ENCODE results near the gene WDR1.

DNA sequence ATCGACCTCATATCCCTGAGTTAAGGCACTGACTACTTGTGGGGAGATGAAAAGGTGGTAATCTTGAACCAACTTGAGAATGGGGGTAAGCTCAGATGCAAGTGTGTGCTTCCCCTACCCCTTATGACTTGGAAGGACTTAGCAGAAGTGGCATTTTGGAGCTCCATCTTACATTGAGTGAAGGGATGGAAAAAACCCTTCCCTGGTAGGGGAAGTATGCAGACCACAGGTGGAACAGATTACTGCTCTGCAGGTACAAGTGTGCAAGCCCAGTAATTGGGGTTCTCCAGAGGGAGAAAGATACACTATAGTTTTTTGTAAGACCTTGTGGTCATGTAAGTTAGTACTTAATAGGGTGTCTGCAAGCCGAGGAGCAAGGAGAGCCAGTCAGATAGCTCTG is 12.2 kb upstream of the WDR1 start:
- TF ChIP-seq POLR2A (IDR thresholded peaks at IDR 0.05), result no peak
- TF ChIP-seq, protein P1, sequence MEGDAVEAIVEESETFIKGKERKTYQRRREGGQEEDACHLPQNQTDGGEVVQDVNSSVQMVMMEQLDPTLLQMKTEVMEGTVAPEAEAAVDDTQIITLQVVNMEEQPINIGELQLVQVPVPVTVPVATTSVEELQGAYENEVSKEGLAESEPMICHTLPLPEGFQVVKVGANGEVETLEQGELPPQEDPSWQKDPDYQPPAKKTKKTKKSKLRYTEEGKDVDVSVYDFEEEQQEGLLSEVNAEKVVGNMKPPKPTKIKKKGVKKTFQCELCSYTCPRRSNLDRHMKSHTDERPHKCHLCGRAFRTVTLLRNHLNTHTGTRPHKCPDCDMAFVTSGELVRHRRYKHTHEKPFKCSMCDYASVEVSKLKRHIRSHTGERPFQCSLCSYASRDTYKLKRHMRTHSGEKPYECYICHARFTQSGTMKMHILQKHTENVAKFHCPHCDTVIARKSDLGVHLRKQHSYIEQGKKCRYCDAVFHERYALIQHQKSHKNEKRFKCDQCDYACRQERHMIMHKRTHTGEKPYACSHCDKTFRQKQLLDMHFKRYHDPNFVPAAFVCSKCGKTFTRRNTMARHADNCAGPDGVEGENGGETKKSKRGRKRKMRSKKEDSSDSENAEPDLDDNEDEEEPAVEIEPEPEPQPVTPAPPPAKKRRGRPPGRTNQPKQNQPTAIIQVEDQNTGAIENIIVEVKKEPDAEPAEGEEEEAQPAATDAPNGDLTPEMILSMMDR (IDR thresholded peaks at IDR 0.05), result no peak

Data from testis (tissue), 2 donors.